ENCODE measurements around the gene FOXR1.

Gene FOXR1

GRCh38 chr11:118956094-118956846 is 15.3 kb upstream of the FOXR1 start, which contains the start of gene UPK2:
TSS of gene UPK2 (plus strand) at chr11:118956298. CDS start at chr11:118956351, 53 bp downstream.
- Histone ChIP-seq H3K27me3 (ENCODE audit: insufficient read depth, low read depth, severe bottlenecking) (no peaks in the 10 kb centered on the region), H3K36me3 (no peaks in the 10 kb centered on the region), H3K9me3 (ENCODE audit: severe bottlenecking) (no peaks in the 10 kb centered on the region), H3K4me3 (ENCODE audit: low read depth, low read length) (no peak within 1 kb of the TSS), H3K27ac (no peak within 1 kb of the TSS)
- TF ChIP-seq CTCF (IDR thresholded peaks at IDR 0.05; ENCODE audit: low read depth, low read length), result peak; percentile 97
- peak; percentile 87 for DNase-seq

GRCh38 chr11:118956847-118957469 is 14.6 kb upstream of the FOXR1 start:
- no peaks in the 10 kb centered on the region for H3K27me3 ChIP-seq (ENCODE audit: insufficient read depth, low read depth, severe bottlenecking)
- no peak for TF ChIP-seq CTCF (IDR thresholded peaks at IDR 0.05; ENCODE audit: low read depth, low read length)

GRCh38 chr11:118957549-118957948 is 14.0 kb upstream of the FOXR1 start:
- TF ChIP-seq CTCF (IDR thresholded peaks at IDR 0.05; ENCODE audit: low read depth, low read length), result no peak
- Histone ChIP-seq H3K4me3 (ENCODE audit: low read depth, low read length) (no peak overlapping the region), H3K27ac (no peak overlapping the region), H3K9me3 (ENCODE audit: severe bottlenecking) (no peaks in the 10 kb centered on the region), H3K36me3 (no peaks in the 10 kb centered on the region), H3K27me3 (ENCODE audit: insufficient read depth, low read depth, severe bottlenecking) (no peaks in the 10 kb centered on the region)
- no peak for DNase-seq

More at GRCh38 chr11:118956847-118957469, 14.6 kb upstream of the FOXR1 start:
- no peaks in the 10 kb centered on the region for H3K9me3 ChIP-seq (ENCODE audit: severe bottlenecking)
- H3K4me3 ChIP-seq (ENCODE audit: low read depth, low read length), result no peak overlapping the region
- no peak for DNase-seq
- H3K36me3 ChIP-seq, result no peaks in the 10 kb centered on the region
- H3K27ac ChIP-seq, result no peak overlapping the region

- Histone ChIP-seq H3K4me3 (ENCODE audit: low read depth, low read length) (no peak overlapping the region), H3K27ac (no peak overlapping the region), H3K9me3 (ENCODE audit: severe bottlenecking) (no peaks in the 10 kb centered on the region), H3K36me3 (no peaks in the 10 kb centered on the region), H3K27me3 (ENCODE audit: insufficient read depth, low read depth, severe bottlenecking) (no peaks in the 10 kb centered on the region)
- no peak for DNase-seq
- no peak for TF ChIP-seq CTCF (IDR thresholded peaks at IDR 0.05; ENCODE audit: low read depth, low read length)
Measured at GRCh38 chr11:118957968-118958367, 13.6 kb upstream of the FOXR1 start.

GRCh38 chr11:118958577-118958976 is 13.0 kb upstream of the FOXR1 start:
- no peak for TF ChIP-seq CTCF (IDR thresholded peaks at IDR 0.05; ENCODE audit: low read depth, low read length)
- no peak overlapping the region for H3K27ac ChIP-seq
- H3K27me3 ChIP-seq (ENCODE audit: insufficient read depth, low read depth, severe bottlenecking), result no peaks in the 10 kb centered on the region
- no peak for DNase-seq
- no peak overlapping the region for H3K4me3 ChIP-seq (ENCODE audit: low read depth, low read length)
- H3K36me3 ChIP-seq, result no peaks in the 10 kb centered on the region
- no peaks in the 10 kb centered on the region for H3K9me3 ChIP-seq (ENCODE audit: severe bottlenecking)
